NCI-H2107 treated with DMSO at 0.1 percent for 48 hours (cell line): Measurements from ENCODE around the gene MDM4.
"Not testable (repeated sequence)": the region's sequence is repeated elsewhere in the genome, so short reads cannot be mapped to it uniquely, and the experiment has no call there.

ENCODE experiments used
- DNase-seq: peaks from one replicate; lab custom pipeline; 2025; ENCODE audit not compliant: unreplicated experiment; lab: John Stamatoyannopoulos, UW

MDM4 gene

DNA sequence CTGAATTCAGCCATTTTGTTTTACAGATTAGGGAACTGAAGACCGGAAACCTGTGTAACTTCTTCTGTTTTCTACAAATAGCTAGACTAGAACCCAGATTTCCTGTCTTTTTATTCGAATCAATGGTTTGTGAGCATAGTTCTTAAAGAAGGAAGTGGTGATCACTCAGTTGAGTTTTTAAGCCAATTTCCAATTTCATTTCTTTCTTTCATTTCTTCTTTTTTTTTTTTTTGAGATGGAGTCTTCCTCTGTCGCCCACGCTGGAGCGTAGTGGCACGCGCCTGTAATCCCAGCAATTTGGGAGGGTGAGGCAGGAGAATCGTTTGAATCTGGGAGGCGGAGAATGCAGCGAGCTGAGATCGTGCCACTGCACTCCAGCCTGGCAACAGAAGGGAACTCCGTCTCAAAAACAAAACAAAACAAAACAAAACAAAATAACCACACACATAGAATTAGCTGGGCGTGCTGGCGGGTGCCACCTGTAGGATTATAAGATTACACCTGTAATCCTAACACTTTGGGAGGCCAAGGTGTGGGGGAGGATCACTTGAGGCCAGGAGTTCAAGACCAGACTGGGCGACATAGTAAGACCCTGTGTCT lies 3.0 kb upstream of the MDM4 start:
- DNase-seq = no peak

DNA sequence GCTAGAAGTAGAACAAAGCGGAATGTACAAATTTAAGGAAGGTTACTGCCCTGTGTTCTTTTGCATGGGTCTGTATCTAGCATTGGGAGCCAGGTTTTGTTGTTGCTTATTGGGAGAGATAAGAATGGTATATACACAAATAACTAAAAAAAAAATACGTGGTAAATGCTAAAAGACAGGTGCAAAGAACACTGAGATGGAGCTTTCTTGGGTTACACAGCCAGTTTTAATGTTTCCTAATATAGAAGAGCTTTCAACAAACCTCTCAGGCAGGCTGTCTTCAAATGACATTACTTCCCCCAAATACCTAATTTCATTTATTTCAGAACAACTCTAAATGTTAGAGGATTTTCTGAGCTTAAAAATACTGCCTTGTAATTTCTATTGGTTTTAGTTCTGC lies 1.4 kb upstream of the MDM4 start:
- peak; percentile 51 for DNase-seq

DNA sequence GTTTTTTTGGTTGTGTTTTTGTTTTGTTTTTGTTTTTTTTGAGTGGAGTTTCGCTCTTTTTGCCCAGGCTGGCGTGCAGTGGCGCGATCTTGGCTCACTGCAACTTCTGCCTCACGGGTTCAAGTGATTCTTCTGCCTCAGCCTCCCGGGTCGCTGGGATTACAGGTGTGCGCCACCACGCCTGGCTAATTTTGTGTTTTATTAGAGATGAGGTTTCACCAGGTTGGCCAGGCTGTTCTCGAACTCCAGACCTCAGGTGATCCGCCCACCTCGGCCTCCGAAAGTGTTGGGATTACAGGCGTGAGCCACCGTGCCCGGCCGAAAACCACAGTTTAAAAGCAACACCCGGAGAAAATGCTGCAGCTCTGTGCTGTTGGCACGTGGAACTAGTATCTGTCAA lies 1.2 kb downstream of the MDM4 start:
- not testable (repeated sequence) for DNase-seq

DNA sequence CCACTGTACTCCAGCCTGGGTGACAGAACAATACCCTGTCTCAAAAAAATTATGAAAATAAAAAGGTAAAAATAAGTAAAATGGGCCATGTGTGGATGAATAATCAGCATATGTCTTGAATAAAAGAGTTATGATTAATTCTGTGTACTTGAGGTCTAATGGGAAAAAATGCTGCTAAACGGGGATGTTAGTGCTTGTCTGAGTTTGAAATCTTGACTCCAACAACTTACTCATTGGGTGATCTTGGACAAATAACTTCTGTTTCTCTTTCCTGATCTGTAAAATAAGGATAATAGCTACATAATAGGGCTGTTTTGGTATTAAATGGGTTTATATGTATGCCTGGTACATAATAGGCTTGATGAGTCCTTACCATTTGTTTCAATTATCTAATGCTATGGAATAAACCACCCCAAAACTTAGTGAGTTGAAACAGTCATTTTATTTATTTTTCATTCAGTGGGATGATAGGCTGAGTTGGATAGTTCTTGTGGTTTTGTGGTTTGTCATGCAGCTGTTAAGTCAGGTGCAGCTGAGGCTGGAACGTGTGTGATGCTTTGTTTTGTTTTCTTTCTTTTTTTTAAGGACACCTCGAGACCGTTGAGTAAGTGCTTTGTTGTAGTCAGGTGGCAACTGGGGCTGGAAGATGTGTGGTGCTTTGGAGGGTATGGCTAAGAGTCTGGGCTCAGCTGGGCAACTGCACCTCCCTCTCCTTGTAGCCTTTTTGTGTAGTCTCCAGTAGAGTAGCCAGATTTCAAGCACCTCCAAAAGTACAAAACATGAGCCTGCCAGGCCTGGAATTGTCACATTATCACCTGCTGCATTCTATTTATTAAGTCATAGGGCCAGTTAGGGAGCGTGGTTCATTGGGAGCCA lies 4.9 kb downstream of the MDM4 start:
- DNase-seq = peak; percentile 100

DNA sequence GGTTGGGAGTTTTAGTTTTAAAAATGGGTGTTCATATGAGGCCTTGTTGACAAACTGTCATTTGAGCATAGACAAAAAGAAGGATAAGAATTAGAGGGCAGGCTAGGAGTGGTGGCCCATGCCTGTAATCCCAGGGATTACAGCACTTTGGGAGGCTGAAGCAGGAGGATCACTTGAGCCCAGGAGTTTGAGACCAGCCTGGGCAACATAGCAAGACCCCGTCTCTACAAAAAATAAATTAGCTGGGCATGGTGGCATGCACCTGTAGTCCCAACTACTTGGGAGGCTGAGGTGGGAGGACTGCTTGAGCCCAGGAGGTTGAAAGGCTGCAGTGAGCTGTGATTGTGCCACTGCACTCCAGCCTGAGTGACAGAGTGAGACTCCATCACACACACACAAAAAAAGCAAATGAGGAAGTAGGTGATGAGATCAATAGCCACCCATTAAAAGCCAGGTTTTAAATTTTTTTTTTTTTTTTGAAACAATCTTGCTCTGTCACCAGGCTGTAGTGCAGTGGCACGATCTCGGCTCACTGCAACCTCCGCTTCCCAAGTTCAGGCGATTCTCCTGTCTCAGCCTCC lies 5.8 kb downstream of the MDM4 start:
- not testable (repeated sequence) for DNase-seq

DNA sequence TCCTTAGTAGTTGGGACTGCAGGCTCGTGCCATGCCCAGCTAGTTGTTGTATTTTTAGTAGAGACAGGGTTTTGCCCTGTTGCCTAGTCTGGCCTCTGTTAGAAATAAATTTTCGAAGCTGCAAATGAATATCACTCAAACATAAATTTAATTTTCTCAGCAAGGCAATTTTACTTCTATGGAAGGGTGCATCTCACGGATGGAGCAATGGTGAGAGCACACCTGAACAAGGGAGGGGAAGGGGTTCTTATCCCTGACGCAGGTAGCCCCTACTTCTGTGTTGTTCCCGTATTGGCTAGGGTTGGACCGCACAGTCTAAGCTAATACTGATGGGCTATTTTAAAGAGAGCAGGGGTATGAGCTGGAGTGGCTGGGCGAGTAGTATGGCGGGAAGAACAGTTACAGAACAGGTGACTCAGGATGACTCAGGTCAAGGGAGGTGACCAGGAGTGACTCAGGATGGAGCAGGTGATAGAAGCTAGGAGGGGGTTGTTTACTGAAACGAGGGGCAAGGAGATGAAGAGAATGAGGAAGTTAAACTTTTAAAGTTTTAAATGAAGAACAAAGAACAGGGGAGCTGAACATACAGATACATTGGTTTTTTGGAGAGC lies 7.5 kb downstream of the MDM4 start:
- DNase-seq = no peak

DNA sequence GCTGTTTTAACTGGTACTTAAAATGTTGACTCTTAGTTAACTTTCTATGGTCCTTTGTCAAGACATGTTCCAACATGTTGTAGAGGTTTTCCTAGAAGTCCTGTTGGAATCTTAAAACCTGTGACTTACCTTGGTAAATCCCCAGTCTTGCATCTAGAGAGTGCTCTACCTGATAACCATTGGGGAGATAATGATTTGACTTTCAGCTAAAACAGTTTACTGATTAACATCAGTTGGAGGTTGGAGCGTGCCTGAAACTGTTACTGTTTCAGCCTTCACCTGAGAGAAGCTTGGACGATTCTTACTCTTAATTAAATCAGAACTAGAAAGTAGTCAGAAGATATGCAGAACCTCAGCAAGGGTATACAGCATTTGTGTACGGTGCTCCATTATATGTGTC lies 8.8 kb downstream of the MDM4 start:
- no peak for DNase-seq

DNA sequence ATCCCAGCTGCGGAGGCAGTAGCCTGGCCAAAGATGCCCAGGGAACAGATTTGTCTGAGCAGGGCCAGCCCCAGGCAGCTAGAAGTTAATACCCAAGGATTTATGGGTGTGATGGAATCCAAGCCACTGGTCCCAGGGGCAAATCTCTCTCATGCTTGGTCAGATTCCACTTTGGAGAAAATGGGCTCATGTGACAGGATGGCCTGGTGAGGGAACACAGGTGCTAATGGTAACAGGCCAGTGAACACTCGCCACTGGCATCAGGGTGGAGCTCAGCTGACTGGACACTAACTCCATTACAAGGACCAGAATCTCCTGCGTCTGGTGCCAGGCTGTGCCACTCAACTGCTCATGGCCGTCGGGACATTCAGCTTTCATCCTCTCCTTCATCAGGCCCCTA lies 12.0 kb downstream of the MDM4 start:
- no peak for DNase-seq

DNA sequence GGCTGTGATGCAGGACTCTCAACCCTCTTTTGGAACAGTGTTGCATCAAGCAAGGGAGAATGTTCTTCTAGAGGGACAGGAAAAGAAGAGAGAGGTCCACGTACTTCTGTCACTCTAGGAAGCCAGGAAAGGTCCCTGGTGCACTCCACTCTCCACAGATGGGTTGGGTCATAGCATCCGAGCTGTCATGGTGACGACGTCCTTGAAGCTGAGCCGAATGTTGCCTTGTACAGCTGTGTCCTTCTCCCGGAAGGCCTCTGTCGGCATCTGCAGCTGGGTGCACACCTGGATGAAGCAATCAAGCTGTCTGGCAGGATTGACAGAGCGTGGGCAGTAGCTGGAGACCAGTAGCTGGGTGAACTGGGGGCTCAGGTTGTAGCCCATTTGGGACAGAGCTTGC lies 12.5 kb downstream of the MDM4 start:
- DNase-seq = no peak

DNA sequence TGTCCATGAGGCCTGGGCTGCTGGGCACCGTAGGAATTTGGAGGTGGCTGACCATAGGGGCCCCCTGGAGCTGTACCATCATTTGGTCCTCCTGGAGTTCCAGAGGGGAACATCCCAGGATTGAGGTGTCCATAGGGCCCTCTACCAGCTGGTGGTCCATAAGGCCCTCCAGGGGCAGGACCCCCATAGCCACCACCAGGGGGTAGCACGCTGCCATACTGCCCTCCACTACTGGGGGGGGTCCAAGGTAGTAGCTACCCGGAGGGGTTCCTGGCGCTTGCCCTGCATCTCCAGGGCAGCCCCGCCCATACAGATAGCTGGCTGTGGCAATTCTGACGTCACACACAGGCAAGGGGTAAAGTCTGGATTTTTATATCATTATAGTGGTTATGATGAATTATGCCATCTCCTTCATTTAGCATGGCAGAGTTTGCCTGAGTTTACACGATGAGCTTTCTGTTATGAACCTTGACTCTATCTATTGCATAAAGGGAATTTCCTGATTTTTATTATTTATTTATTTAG lies 13.2 kb downstream of the MDM4 start:
- no peak for DNase-seq

DNA sequence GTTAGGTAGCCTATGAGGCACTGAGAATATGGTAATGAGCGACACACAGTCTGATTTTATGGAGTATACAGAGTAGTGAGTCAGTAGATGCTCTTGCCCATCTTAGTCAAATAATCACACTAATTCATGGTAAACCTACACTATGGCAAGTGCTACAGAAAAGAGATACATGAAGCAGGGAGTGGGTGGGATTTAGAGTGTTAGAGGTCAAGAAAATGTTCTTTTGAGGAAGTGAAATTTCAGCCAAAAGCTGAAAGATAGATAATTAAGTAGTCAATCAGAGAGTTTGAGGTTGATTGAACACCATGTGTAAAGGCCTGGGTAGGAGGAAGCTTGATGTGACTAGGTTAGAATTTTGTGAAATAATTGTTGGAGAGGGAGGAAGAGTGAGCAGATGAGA lies 14.7 kb downstream of the MDM4 start:
- no peak for DNase-seq

DNA sequence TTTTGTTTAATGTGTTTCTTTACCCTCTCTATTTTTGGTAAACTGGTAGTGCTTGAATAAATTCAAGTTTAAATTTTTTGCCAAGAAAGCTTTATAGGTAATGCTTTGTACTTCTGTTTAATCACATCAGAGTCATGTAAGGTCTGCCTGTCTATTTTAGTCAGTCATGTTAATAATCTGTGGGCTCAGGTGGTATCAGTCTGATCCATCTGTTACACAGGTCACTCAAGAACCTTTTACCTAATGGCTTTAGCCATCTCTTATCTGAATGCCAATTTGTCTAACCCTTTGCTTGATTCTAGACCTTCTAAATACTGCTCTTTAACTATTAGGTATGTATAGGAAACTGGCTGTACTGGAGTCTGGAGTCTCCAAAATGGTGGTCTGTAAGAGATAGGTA lies 16.6 kb downstream of the MDM4 start:
- DNase-seq = no peak

DNA sequence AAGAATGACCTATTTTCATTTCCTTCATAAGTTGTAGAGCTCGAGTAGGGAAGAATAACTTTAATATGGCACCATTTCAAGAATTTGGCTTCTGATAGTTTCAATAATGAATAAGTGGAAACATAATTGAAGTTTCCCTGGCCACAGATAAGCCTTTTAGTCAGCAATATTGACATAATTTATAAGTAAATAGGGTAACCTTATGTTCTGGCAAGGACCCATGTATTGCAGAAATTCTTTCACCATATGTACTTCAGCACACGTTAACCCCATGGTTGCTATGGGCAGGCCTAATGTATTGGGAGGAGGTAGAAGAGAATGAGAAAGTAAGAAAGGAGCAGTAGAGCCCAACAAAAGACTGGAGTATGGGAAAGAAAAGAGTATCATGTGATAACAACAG lies 25.4 kb downstream of the MDM4 start:
- DNase-seq = no peak

DNA sequence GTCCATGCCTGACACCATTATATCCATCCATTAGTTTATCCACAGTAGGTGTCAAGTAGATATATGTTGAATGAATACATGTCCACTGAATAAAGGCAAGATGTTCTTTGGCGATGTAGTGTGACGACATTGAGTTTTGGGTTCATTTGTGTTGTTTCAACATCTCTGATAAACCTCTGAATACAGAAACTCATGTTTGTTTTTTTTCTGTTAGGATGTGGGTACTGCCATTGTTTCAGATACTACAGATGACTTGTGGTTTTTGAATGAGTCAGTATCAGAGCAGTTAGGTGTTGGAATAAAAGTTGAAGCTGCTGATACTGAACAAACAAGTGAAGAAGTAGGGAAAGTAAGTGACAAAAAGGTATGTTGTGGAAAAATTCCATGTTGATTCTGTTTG lies 28.1 kb downstream of the MDM4 start:
- DNase-seq = no peak

DNA sequence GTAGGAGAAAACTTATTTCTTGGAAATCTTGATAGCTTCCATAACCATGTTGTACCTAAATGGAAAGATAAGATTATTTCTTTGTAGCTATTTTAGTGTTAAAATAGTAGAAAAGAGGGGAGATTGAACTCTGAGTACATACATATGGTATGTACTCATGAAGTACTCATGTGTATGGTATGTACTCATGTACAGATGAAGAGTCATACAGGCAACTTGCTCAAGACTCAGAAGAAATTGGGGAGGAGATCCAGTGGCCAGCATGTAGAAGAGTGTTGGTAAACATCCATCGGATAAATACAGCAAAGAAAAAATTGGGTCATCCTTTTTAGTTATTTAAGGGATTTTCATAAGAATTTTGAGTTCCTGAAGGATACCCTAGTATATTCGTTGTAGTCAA lies 29.0 kb downstream of the MDM4 start:
- DNase-seq = no peak

DNA sequence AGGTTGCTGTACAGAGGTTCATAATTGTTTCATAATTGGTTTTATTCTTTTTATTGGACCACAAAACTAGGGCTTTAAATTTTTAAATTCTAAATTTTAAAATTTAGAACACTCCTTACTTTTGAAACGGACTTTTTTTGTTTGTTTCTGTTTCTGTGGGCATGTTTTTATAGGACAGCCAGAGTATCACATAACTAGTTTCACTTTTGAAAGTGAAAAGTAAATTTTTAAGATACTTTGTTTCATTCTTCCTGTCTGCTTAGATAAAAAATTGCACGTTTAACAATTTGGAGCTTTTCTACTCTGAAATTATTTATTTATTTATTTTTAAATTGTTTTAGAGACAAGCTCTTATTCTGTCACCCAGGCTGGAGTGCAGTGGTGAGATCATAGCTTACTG lies 29.7 kb downstream of the MDM4 start:
- no peak for DNase-seq

DNA sequence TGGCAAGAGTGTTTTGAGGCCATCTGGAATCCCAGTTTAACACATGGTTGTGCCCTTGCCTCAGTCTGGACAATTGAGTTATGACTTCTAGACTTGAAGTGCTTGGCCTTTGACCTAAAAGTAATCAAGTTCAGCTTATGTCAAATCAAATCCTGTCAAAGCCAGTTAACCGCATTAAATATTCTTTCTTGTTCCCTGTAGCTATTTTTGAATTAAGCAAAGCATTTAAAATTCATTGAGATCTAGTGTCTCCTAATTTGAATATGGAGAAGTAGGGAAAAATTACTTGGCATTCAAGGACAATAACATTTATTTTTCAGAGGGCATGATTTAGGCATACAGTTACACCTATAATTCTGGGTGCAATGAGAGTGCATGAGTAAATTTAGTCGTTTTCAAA lies 32.1 kb downstream of the MDM4 start:
- no peak for DNase-seq

DNA sequence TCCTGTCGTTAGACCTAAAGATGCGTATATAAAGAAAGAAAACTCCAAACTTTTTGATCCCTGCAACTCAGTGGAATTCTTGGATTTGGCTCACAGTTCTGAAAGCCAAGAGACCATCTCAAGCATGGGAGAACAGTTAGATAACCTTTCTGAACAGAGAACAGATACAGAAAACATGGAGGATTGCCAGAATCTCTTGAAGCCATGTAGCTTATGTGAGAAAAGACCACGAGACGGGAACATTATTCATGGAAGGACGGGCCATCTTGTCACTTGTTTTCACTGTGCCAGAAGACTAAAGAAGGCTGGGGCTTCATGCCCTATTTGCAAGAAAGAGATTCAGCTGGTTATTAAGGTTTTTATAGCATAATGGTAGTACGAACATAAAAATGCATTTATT lies 33.1 kb downstream of the MDM4 start:
- no peak for DNase-seq

DNA sequence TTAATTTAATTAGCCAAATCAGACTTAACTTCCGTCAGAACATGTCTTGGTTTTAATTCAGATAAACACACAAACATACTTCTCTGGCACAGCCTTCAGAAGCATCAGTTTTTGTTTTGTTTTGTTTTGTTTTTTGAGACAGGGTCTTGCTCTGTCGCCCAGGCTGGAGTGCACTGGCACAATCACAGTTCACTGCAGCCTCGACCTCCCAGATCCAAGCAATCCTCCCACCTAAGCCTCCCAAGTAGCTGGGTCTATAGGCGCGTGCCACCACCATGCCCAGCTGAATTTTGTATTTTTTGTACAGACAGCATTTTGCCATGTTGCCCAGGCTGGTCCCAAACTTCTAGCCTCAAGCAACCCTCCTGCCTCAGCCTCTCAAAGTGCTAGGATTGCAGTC lies 34.7 kb downstream of the MDM4 start:
- no peak for DNase-seq

DNA sequence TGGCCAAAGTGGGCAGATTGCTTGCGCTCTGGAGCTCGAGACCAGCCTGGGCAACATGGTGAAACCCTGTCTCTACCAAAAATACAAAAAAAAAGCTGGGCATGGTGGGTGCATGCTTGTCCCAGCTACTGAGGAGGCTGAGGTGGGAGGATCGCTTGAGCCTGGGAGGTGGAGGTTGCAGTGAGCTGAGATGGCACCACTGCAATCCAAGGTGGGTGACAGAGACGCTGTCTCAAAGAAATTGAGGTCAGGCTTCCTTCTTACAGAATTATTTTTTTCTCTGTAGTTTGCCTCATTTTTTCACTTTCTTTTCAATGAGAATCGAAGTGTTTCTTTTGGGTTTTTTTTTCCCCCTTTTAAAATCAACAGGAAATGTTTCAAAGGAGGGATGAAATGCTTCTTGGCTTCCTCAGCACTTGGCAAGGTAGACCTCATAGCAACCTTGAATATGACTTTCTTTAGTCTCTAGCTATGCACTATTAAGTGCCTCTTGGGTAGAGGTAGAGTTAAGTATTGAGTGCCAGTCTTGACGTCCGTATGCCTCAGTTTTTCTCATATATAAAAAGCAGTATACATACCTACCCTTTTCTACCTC lies 40.3 kb downstream of the MDM4 start:
- no peak for DNase-seq

DNA sequence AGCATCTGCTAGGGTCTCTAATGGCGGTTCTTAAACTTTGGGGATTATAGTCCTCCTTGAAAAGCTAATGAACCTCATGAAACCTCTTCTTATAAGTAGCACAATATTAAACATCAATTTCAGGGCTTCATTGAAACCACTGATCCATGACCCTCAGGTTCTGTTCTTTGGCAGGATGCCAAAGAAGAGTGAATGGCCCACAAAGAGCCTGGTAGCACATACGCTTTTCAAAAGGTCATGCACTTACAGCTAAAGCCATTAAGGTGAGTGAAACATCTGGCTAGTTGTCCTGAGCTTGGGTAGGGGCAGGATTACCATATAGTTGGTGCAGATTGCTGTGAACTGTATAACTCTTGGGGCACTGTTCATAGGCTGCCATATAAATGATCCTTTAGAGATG lies 42.3 kb downstream of the MDM4 start:
- DNase-seq = no peak
